Measurements from ENCODE around the gene RHBDF1.

Gene RHBDF1

GRCh38 chr16:92431-93339, 20.3 kb upstream of the RHBDF1 start:
- peak; percentile 8 for DNase-seq (ENCODE audit: low spot score)

GRCh38 chr16:91484-91883, 19.1 kb upstream of the RHBDF1 start:
- peak; percentile 80 for DNase-seq (ENCODE audit: low spot score)

GRCh38 chr16:89391-90302, 17.2 kb upstream of the RHBDF1 start:
- DNase-seq (ENCODE audit: low spot score), result no peak

- DNase-seq (ENCODE audit: low spot score), result no peak
These were observed 16.2 kb upstream of the RHBDF1 start for GRCh38 chr16:88613-89012.

- DNase-seq (ENCODE audit: low spot score), result no peak
These were observed 14.1 kb upstream of the RHBDF1 start for GRCh38 chr16:86483-86952.

- peak; percentile 67 for DNase-seq (ENCODE audit: low spot score)
These were observed 13.4 kb upstream of the RHBDF1 start for GRCh38 chr16:85865-86264.

- DNase-seq (ENCODE audit: low spot score), result no peak
These were observed 13.0 kb upstream of the RHBDF1 start for GRCh38 chr16:85407-85782.

- peak; percentile 68 for DNase-seq (ENCODE audit: low spot score)
These were observed 12.4 kb upstream of the RHBDF1 start for GRCh38 chr16:84718-85406.

- DNase-seq (ENCODE audit: low spot score), result peak; percentile 34
These were observed 11.6 kb upstream of the RHBDF1 start for GRCh38 chr16:83781-84615.

GRCh38 chr16:83060-83603, 10.7 kb upstream of the RHBDF1 start:
- DNase-seq (ENCODE audit: low spot score), result no peak

GRCh38 chr16:79151-80054, 7.0 kb upstream of the RHBDF1 start:
- no peak for DNase-seq (ENCODE audit: low spot score)

GRCh38 chr16:78444-79150, 6.2 kb upstream of the RHBDF1 start:
- DNase-seq (ENCODE audit: low spot score), result peak; percentile 58

- DNase-seq (ENCODE audit: low spot score), result peak; percentile 75
These were observed 5.5 kb upstream of the RHBDF1 start, which contains the start of gene MPG for GRCh38 chr16:77807-78443. Gene MPG, plus strand, starts transcription at chr16:78225. Its CDS starts 85 bp downstream, at chr16:78310.

- DNase-seq (ENCODE audit: low spot score), result peak; percentile 25
These were observed 4.9 kb upstream of the RHBDF1 start for GRCh38 chr16:77273-77806.

- peak; percentile 26 for DNase-seq (ENCODE audit: low spot score)
These were observed 4.3 kb upstream of the RHBDF1 start for GRCh38 chr16:76535-77272.

GRCh38 chr16:75580-76501, 3.4 kb upstream of the RHBDF1 start:
- DNase-seq (ENCODE audit: low spot score), result peak; percentile 71

All from cerebellar cortex (tissue), 1 donor.